ENCODE data around the gene TUBGCP6.

- TF ChIP-seq ZNF274 (IDR thresholded peaks at IDR 0.05; ENCODE audit: low read depth, low read length) (no peak), RAD21 (IDR thresholded peaks at IDR 0.05; ENCODE audit: low read depth) (no peak)
- TF ChIP-seq, protein P1, sequence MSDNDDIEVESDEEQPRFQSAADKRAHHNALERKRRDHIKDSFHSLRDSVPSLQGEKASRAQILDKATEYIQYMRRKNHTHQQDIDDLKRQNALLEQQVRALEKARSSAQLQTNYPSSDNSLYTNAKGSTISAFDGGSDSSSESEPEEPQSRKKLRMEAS (IDR thresholded peaks at IDR 0.05) = no peak
These were observed 69.7 kb downstream of the TUBGCP6 start for GRCh38 chr22:50175191-50175461.

Data from HCT116 (cell line).